Spleen (tissue), 11 donors: ENCODE measurements around the gene UNG. TPM values are rescaled to one million over a fixed set of nuclear protein-coding genes. Genes with fewer than 3 reads are reported as not detected.

Experiments
- DNase-seq: peaks from one replicate; pipeline ENCODE4 v3.0.0-alpha.2; 2020
- H3K27ac ChIP-seq, 8 donors: fragments of 200-600 bp; sonication (generic) in 7 of 8; 1 replicate in 4 of 8; 2 replicates in 4 of 8; pipeline versions ENCODE4 v1.5.0 to v1.8.0; 2016 to 2021; ENCODE audit warnings: inconsistent platforms in 4 of 8, mild to moderate bottlenecking in 4 of 8, moderate library complexity in 1 of 8
- H3K27me3 ChIP-seq, 7 donors: fragments of 200-600 bp; sonication (generic) in 6 of 7; replicated peaks in 1 of 7; 1 replicate in 4 of 7; 2 replicates in 3 of 7; pipeline versions ENCODE4 v1.5.0 to v1.8.0; 2016 to 2021; ENCODE audit warnings: inconsistent platforms in 3 of 7, mild to moderate bottlenecking in 1 of 7
- H3K36me3 ChIP-seq, 6 donors: fragments of 200-600 bp; sonication (generic) in 5 of 6; 1 replicate in 4 of 6; 2 replicates in 2 of 6; pipeline versions ENCODE4 v1.5.0 to v1.8.0; 2016 to 2021; ENCODE audit warnings: inconsistent platforms in 2 of 6
- H3K4me1 ChIP-seq, 6 donors: fragments of 200-600 bp; sonication (generic) in 5 of 6; 1 replicate in 3 of 6; 2 replicates in 3 of 6; pipeline versions ENCODE4 v1.5.0 to v1.8.0; 2016 to 2021; ENCODE audit warnings: inconsistent platforms in 3 of 6
- H3K4me3 ChIP-seq, 8 donors: fragments of 200-600 bp; sonication (generic) in 7 of 8; 1 replicate in 4 of 8; 2 replicates in 4 of 8; pipeline versions ENCODE4 v1.5.0 to v1.8.0; 2016 to 2021; ENCODE audit warnings: inconsistent platforms in 4 of 8, mild to moderate bottlenecking in 4 of 8, moderate library complexity in 2 of 8
- H3K9me3 ChIP-seq, 8 donors: fragments of 200-600 bp; sonication (generic) in 7 of 8; 1 replicate in 4 of 8; 2 replicates in 4 of 8; pipeline versions ENCODE4 v1.5.0 to v1.8.0; 2016 to 2021; ENCODE audit warnings: inconsistent platforms in 4 of 8
- CTCF ChIP-seq, 11 experiments: fragments of 200-600 bp in 7 of 11; fragments of 450-650 bp in 4 of 11; sonication (generic) in 4 of 11; IDR thresholded peaks in 8 of 11; conservative IDR thresholded peaks in 3 of 11; 1 replicate in 7 of 11; 2 replicates in 4 of 11; pipeline versions ENCODE4 v1.4.0 to v1.8.0; 2016 to 2021; ENCODE audit warnings: antibody characterized with exemption in 11 of 11, inconsistent platforms in 4 of 11, mild to moderate bottlenecking in 1 of 11
- POLR2A ChIP-seq, 3 donors: fragments of 450-650 bp; IDR thresholded peaks; one replicate each; pipeline ENCODE4 v1.5.1; 2017; ENCODE audit warnings: antibody characterized with exemption in 3 of 3, mild to moderate bottlenecking in 1 of 3
- POLR2AphosphoS5 ChIP-seq, 3 donors: sonication (generic); formaldehyde crosslinking; IDR thresholded peaks; one replicate each; pipeline ENCODE4 v1.5.1; 2017; ENCODE audit warnings: antibody characterized with exemption in 3 of 3
- WGBS, 5 donors: extraction: QIAGEN DNeasy Blood & Tissue Kit in 3 of 5; methylation state at CpG; one replicate each; pipeline versions ENCODE4 v1.1.5 to v1.1.7; 2013 to 2018; 5-methylcytosine and 5-hydroxymethylcytosine counted together
- intact Hi-C: fragments of 100-400 bp; cut with DNase I; formaldehyde crosslinking; loops from one replicate; pipeline ENCODE4 v1.15.0; 2023; ENCODE audit warnings: low total_unique reads
- polyA plus RNA-seq, 3 donors: library from polyadenylated mRNA; stranded (reverse); fragments of 200-250 nt; gene quantifications; one replicate each; pipeline ENCODE4 v1.2.1, GENCODE V29; 2013
- total RNA-seq, 7 donors: library from RNA; depleted of rRNA in 3 of 7; stranded (reverse); fragments of >200 nt in 3 of 7; fragmentation: NEBNext Ultra II Directional in 4 of 7; extraction: Animal tissue kit (Norgen Biotek cat#: 25700) in 4 of 7; gene quantifications; one replicate each; pipeline versions ENCODE4 v1.1.0 to v1.2.1, GENCODE V29; 2016 to 2021
- donor health status: healthy with polysubstance abuse.
- donor health status: DM: no; HTN: no; CAD: no; lungs with moderate emphysema.
- donor health status: DM: no; HTN: no; CAD: no.
- donor health status: Bipolar disorder and iron deficiency.
- donor health status: healthy.
- donor health status: DM: no; HTN: no; CAD: no.
- donor health status: DM: yes; HTN: yes; CAD: no.

The UNG gene
- total and polyA plus RNA-seq, 10 donors = 9.8 to 30.6 (median 18.1) TPM

- 4 to 13% (median 6%) methylated on average over 16 to 45 of the region's 45 CpGs for WGBS, 5 donors
- H3K27ac ChIP-seq = peak within 1 kb of the TSS in 7 of 8 donors; percentile 9 to 84 (median 76)
- intact Hi-C loops = loop anchor here (10.0 kb wide), 2 partner anchors 428 to 528 kb away; partner anchors contain the start of genes ISCU and SART3
These were observed 4.1 kb upstream of the UNG start, which contains the start of gene ALKBH2 for GRCh38 chr12:109093022-109093918. Gene ALKBH2, minus strand, starts transcription at chr12:109093472. Its CDS starts 686 bp downstream, at chr12:109092786.

GRCh38 chr12:109097140-109097434 is 310 bp upstream of the UNG start:
- Histone ChIP-seq H3K27me3 (peaks cover 0 to 8% (median 0%) of the 10 kb centered on the region in 7 donors), H3K36me3 (peaks cover 0 to 16% (median 3%) of the 10 kb centered on the region in 6 donors), H3K9me3 (no peaks in the 10 kb centered on the region), H3K4me3 (peak overlapping the region in 4 of 8 donors; percentile 76 to 98 (median 94)), H3K4me1 (peaks cover 15 to 69% (median 51%) of the 10 kb centered on the region in 6 donors), H3K27ac (no peak overlapping the region)
- TF ChIP-seq POLR2AphosphoS5 (IDR thresholded peaks at IDR 0.05) = no peak
- TF ChIP-seq CTCF (IDR thresholded peaks at IDR 0.05 in 8 of 11, conservative IDR thresholded peaks at IDR 0.05 in 3 of 11) = no peak
- no peak for TF ChIP-seq POLR2A (IDR thresholded peaks at IDR 0.05)
- DNase-seq = no peak
- intact Hi-C loops = loop anchor here (10.0 kb wide), 2 partner anchors 432 to 532 kb away; partner anchors contain the start of genes ISCU and SART3
- 41 to 48% (median 43%) methylated on average over 10 to 11 of the region's 11 CpGs for WGBS, 5 donors

More at GRCh38 chr12:109093022-109093918, 4.1 kb upstream of the UNG start, which contains the start of gene ALKBH2:
- H3K4me3 ChIP-seq = peak within 1 kb of the TSS; percentile 24 to 74 (median 46)
- H3K27me3 ChIP-seq = peaks cover 0 to 8% (median 0%) of the 10 kb centered on the region in 7 donors
- peak; percentile 99 for DNase-seq
- H3K9me3 ChIP-seq = no peaks in the 10 kb centered on the region
- peaks cover 0 to 36% (median 16%) of the 10 kb centered on the region in 6 donors for H3K36me3 ChIP-seq
- TF ChIP-seq CTCF (IDR thresholded peaks at IDR 0.05 in 8 of 11, conservative IDR thresholded peaks at IDR 0.05 in 3 of 11) (peak; percentile 90 to 99 (median 98)), POLR2AphosphoS5 (IDR thresholded peaks at IDR 0.05) (peak; percentile 91 to 95 (median 91)), POLR2A (IDR thresholded peaks at IDR 0.05) (peak in 1 of 3 donors; percentile 30)
- peaks cover 22 to 54% (median 34%) of the 10 kb centered on the region in 6 donors for H3K4me1 ChIP-seq

DNA sequence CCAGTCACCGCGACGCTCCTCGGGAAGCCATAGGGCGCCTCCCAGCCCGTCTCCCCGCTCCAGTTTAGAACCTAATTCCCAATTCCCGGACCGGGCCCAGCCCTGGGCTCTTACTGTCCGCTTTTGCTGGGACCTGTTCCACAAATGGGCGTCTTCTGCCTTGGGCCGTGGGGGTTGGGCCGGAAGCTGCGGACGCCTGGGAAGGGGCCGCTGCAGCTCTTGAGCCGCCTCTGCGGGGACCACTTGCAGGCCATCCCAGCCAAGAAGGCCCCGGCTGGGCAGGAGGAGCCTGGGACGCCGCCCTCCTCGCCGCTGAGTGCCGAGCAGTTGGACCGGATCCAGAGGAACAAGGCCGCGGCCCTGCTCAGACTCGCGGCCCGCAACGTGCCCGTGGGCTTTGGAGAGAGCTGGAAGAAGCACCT is 797 bp downstream of the UNG start:
- WGBS, 5 donors = 0 to 1% (median 0%) methylated on average over 20 to 32 of the region's 32 CpGs
- no peak for TF ChIP-seq POLR2A (IDR thresholded peaks at IDR 0.05)
- peak in 1 of 11 experiments; percentile 1 for TF ChIP-seq CTCF (IDR thresholded peaks at IDR 0.05 in 8 of 11, conservative IDR thresholded peaks at IDR 0.05 in 3 of 11)
- peak; percentile 61 to 81 (median 75) for TF ChIP-seq POLR2AphosphoS5 (IDR thresholded peaks at IDR 0.05)
- Histone ChIP-seq H3K9me3 (no peaks in the 10 kb centered on the region), H3K27me3 (peaks cover 0 to 8% (median 0%) of the 10 kb centered on the region in 7 donors), H3K36me3 (peaks cover 0 to 27% (median 11%) of the 10 kb centered on the region in 6 donors), H3K4me1 (peaks cover 6 to 58% (median 40%) of the 10 kb centered on the region in 6 donors), H3K27ac (peak overlapping the region; percentile 50 to 90 (median 88)), H3K4me3 (peak overlapping the region; percentile 76 to 98 (median 95))
- intact Hi-C loops = loop anchor here (10.0 kb wide), 2 partner anchors 433 to 533 kb away; partner anchors contain the start of genes ISCU and SART3
- DNase-seq = no peak
